ENCODE results near the gene CMC4.

DNA sequence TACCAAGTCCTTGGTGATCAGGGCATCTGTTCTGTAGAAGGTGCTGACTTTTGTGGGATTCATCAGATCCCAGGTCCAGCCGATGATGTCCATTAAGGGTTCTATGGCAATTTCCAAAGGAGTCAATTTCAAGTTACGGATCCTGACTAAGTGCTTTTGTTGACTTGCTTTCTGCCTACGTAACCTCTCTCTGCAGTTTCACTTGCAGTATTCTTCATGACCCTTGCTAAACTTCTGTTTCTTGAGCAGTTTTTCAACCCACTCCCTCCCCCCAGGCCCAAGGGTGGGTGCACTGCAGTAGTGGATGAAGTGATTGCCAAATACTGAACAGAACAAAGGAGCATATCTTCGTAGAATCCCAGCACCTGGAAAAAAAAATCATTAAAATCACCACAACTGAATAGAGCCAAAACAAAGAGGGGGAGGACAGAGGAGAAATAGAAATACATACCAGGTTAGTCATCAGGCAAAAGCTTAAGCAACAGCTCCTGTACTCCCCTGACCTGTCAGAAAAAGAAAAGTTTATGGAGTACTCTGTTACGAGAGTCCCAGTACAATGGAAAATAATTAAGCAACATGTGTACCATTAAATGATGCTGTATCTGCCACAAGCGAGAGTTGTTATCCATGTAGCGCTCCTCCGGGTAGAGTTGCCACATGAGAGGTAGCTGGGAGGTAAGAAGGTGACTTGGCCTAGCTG lies 5.8 kb downstream of the CMC4 start:
- TF ChIP-seq, protein P1, sequence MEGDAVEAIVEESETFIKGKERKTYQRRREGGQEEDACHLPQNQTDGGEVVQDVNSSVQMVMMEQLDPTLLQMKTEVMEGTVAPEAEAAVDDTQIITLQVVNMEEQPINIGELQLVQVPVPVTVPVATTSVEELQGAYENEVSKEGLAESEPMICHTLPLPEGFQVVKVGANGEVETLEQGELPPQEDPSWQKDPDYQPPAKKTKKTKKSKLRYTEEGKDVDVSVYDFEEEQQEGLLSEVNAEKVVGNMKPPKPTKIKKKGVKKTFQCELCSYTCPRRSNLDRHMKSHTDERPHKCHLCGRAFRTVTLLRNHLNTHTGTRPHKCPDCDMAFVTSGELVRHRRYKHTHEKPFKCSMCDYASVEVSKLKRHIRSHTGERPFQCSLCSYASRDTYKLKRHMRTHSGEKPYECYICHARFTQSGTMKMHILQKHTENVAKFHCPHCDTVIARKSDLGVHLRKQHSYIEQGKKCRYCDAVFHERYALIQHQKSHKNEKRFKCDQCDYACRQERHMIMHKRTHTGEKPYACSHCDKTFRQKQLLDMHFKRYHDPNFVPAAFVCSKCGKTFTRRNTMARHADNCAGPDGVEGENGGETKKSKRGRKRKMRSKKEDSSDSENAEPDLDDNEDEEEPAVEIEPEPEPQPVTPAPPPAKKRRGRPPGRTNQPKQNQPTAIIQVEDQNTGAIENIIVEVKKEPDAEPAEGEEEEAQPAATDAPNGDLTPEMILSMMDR (IDR thresholded peaks at IDR 0.05), result no peak
- TF ChIP-seq, protein P2, sequence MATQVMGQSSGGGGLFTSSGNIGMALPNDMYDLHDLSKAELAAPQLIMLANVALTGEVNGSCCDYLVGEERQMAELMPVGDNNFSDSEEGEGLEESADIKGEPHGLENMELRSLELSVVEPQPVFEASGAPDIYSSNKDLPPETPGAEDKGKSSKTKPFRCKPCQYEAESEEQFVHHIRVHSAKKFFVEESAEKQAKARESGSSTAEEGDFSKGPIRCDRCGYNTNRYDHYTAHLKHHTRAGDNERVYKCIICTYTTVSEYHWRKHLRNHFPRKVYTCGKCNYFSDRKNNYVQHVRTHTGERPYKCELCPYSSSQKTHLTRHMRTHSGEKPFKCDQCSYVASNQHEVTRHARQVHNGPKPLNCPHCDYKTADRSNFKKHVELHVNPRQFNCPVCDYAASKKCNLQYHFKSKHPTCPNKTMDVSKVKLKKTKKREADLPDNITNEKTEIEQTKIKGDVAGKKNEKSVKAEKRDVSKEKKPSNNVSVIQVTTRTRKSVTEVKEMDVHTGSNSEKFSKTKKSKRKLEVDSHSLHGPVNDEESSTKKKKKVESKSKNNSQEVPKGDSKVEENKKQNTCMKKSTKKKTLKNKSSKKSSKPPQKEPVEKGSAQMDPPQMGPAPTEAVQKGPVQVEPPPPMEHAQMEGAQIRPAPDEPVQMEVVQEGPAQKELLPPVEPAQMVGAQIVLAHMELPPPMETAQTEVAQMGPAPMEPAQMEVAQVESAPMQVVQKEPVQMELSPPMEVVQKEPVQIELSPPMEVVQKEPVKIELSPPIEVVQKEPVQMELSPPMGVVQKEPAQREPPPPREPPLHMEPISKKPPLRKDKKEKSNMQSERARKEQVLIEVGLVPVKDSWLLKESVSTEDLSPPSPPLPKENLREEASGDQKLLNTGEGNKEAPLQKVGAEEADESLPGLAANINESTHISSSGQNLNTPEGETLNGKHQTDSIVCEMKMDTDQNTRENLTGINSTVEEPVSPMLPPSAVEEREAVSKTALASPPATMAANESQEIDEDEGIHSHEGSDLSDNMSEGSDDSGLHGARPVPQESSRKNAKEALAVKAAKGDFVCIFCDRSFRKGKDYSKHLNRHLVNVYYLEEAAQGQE (IDR thresholded peaks at IDR 0.05; ENCODE audit: insufficient read depth in 1 of 2, low read depth in 2 of 2, low read length in 1 of 2), result no peak

Data from Panc1 (cell line).